GM04503 (cell line): Measurements from ENCODE around the gene OR7G2.

Experiments used
- DNase-seq: peaks from one replicate; pipeline ENCODE4 v3.0.0-alpha.2; 2012; ENCODE audit warnings: low read depth

OR7G2 gene

GRCh38 chr19:9107375-9107774, at the start of gene OR7G2:
TSS of gene OR7G2 (minus strand) at chr19:9107475. CDS start at chr19:9103243, 4,232 bp downstream.
- no peak for DNase-seq

DNA sequence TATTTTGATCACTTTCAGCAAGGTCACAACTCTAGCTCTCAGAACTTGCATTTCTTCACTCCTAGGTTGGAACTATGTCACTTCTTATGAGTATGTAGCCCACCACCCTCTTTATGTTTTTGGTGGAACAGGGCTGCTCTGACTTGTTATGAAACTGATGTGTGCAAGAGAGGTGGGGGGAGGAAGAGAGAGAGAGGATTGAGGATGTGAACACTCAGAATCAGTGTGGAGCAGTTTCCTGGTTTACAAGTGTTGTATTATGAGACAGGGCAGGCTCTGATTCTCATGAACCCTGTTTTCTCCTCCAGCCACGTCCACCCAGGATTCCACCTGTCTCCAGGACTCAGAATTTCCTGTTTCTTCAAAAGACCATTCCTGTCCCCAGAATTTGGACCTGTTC, 49.0 kb upstream of the OR7G2 start:
- no peak for DNase-seq

- no peak for DNase-seq
Measured at GRCh38 chr19:9155591-9155990, 48.3 kb upstream of the OR7G2 start.

DNA sequence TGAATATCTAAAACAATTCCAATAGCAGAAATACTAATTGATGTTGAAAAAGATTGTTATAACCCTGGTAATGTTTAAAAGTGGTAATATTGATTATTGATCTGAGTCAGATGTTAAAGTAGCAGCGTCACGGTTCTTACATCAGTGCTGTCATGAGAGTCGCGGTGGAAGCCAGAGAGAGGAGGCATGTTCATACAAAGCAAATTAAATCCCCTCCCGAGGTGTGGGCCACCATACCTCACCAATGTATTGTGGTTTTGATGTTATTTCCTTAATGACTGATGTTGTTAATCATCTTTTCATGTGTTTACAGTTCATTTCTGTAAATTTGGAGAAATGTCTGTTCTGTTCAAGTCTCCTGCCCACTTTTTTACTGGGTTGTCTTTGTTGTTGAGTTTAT, 44.1 kb upstream of the OR7G2 start:
- DNase-seq: no peak

GRCh38 chr19:9150650-9151049, 43.4 kb upstream of the OR7G2 start:
- no peak for DNase-seq

- DNase-seq: no peak
Measured at GRCh38 chr19:9149997-9150396, 42.7 kb upstream of the OR7G2 start.

- DNase-seq: no peak
Measured at GRCh38 chr19:9148697-9149096, 41.4 kb upstream of the OR7G2 start.

GRCh38 chr19:9146882-9147281, 39.6 kb upstream of the OR7G2 start:
- DNase-seq: no peak

GRCh38 chr19:9144920-9145319, 37.6 kb upstream of the OR7G2 start:
- no peak for DNase-seq

- peak; percentile 56 for DNase-seq
Measured at GRCh38 chr19:9140159-9140874, 33.0 kb upstream of the OR7G2 start, which contains the start of gene ZNF317. TSS of gene ZNF317 (plus strand) at chr19:9140397. CDS start at chr19:9156017, 15,620 bp downstream.

DNA sequence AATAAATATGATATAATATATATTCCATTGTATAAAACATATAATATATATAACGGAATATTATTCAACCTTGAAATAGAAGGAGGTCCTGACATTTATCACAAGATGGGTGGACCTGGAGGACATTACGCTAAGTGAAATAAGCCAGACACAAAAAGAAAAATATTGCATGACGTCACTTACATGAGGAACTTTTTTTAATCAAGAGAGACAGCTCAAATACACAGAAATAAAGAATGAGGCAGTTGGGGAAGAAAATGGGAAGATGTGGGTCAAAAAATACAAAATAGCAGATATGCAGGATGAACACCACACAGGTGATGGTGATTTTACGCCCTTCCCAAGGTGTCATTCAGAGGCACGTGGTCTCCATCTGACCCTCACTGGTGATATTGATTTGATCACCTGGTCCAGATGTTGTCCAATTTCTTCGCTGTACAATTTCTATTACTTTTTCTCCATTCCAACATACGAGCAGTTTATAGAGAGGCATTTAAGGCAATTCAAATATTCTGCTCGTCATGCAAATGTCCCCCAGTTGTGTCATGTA, 32.4 kb upstream of the OR7G2 start:
- DNase-seq: no peak

DNA sequence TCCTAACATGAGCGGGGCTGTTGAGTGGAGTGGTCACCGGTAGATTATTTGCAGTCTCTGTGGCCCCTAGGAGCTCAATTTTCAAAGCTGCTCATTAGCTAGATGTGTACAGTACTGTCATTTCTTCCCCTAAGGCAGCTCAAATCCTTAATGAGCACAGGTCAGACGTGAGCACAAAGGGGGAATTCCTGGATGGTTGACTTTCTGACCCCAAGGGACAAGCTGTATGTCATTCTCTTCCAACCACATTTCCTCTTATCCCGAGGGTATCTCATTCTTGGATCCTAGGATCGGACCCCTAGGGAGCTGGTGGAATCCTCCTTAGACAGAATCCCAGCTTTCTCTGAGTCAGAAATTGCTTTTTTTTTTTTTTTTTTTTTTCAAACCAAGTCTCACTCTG, 25.1 kb upstream of the OR7G2 start:
- no peak for DNase-seq

GRCh38 chr19:9130965-9131364, 23.7 kb upstream of the OR7G2 start:
- no peak for DNase-seq

- no peak for DNase-seq
Measured at GRCh38 chr19:9128171-9128570, 20.9 kb upstream of the OR7G2 start.

- no peak for DNase-seq
Measured at GRCh38 chr19:9126900-9127405, 19.7 kb upstream of the OR7G2 start, which contains the start of gene OR7G3. TSS of gene OR7G3 (minus strand) at chr19:9126950. CDS start at chr19:9126950, 0 bp downstream.

DNA sequence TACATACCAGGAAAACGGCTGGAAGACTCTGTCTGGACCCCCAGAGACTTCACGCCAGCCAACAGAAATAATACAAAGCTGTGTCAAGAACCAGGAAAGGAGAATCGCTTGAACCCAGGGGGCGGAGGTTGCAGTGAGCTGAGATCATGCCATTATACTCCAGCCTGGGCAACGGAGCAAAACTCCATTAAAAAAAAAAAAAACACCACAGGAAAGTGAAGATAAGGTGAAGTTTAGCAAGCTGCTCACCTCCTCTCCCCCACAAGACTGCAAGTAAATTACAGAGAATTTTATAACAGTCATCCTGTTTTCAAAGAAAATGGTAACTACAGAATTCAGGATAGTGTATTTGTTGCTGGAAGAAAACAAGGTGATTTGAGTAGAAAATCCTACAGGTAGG, 9.3 kb upstream of the OR7G2 start:
- no peak for DNase-seq

DNA sequence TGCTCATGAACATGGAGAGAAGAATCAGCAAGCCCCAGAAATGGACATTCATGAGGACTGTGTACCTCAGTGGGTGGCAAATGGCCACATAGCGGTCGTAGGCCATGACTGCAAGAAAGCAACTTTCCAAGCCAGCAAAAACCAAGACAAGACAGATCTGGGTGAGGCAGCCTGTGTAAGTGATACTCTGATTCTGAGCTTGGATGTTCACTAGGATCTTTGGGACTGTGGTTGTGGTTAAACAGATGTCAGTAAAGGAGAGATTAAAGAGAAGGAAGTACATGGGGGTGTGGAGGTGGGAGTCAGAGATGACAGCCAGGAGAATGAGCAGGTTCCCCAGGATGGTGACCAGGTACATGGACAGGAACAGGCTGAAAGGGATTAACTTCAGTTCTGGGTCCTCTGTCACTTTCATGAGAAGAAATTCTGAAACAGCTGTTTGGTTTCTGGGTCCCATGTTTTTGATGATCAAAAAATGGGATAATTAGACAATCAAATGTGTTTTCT, 8.1 kb upstream of the OR7G2 start, which contains the start of gene OR7G1:
OR7G1 (minus strand) TSS at position 457 of the 507 bp plus-strand sequence; CDS start at position 457, 0 bp downstream.
- no peak for DNase-seq

GRCh38 chr19:9109959-9110358, 2.7 kb upstream of the OR7G2 start:
- DNase-seq: no peak

DNA sequence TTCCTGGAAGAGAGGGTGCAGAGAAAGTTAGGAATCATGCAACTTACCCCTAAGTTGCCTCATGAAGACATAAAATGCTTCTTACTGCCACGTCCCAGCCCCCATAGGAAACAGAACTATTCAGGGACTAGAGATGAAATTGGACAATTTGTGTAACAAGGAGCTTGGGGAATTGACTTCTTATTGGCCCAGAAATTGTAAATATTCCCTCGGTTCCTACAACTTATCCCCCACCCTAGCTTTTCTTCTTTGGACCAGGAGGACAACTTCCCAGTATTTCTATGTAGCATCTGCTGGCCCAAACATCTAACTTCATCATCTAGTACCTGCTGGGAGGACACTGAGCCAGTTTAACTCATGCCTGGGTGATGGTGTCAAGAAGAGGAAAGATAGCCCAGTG, 20.5 kb downstream of the OR7G2 start, which contains the start of gene OR1M1:
OR1M1 (plus strand) TSS at position 301 of the 400 bp plus-strand sequence. CDS start 6,184 bp downstream, outside the sequence.
- DNase-seq: no peak

DNA sequence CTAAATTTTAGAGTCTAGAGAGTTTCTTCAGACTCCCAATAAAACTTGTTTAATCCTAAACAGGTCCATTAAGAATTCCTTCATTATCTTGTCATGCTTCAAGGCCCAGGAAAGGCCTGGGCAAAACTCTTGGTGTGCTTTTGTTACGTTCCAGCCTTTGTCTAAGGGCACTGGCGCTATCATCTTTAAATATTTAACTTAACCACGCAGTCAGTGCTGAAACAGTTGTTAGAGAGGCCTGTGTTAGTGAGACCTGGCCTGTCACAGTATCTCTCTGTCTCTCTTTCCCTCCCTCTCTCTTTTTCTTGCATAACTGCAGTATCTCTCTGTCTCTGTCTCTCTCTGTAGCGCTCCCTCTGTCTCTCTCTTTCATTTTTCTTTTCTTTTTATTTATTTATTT, 28.6 kb downstream of the OR7G2 start:
- no peak for DNase-seq

GRCh38 chr19:9076901-9077300, 30.4 kb downstream of the OR7G2 start:
- no peak for DNase-seq

GRCh38 chr19:9075064-9075949, 32.0 kb downstream of the OR7G2 start:
- peak; percentile 34 for DNase-seq
